HepG2 (cell line): Measurements from ENCODE around the gene SPATA32. TPM values are rescaled to one million over a fixed set of nuclear protein-coding genes. Genes with fewer than 3 reads are reported as not detected.
A peak's percentile ranks its signal among the peaks of the same experiment; 100 is the strongest.

ENCODE experiments used
- ATAC-seq: fragments of 200-7000 bp; cut with Tn5 transposase; 3 replicates; pipeline ENCODE4 v1.9.1; 2020; ENCODE audit warnings: mild to moderate bottlenecking, moderate library complexity
- BruUV-seq: library from RNA; stranded (reverse); fragments of 400-500 nt; replicated peaks from 2 replicates; lab custom pipeline; 2021; lab: Mats Ljungman, UMichigan
- CTCF ChIA-PET: fragments of 300-600 bp; formaldehyde crosslinking; extraction: SDS; loops from one replicate; lab custom pipeline; 2021; ENCODE audit warnings: low total read pairs, inconsistent platforms, low intra/inter-chr PET ratio; lab: Yijun Ruan, JAX
- POLR2A ChIA-PET: fragments of 350-600 bp; sonication (Branson Sonifier 250); formaldehyde crosslinking; loops from one replicate; lab custom pipeline; 2020; ENCODE audit warnings: antibody characterized with exemption, inconsistent platforms; lab: Yijun Ruan, JAX
- DNase-seq: peaks from one replicate; pipeline ENCODE4 v3.0.0-alpha.2; 2015; ENCODE audit warnings: low spot score
- FAIRE-seq: peaks from 3 replicates; lab custom pipeline; 2011; peaks lifted over from hg19 to GRCh38; lab: Jason Lieb, UNC
- H2AFZ ChIP-seq: one replicate; pipeline ENCODE4 v1.6.1; 2011; ENCODE audit warnings: low read length, inconsistent platforms
- H3K27ac ChIP-seq: fragments of 300-600 bp; 3 replicates; pipeline ENCODE4 v1.8.0; 2011; ENCODE audit warnings: mixed run types, mild to moderate bottlenecking, mixed read lengths, low read length, inconsistent platforms; ENCODE audit not compliant: insufficient read depth; ENCODE audit errors: extremely low read length
- H3K27me3 ChIP-seq, 2 experiments: fragments of 200-600 bp in 1 of 2; 2 replicates in 1 of 2; 3 replicates in 1 of 2; pipeline versions ENCODE4 v1.6.0 to v1.8.0; 2011; ENCODE audit warnings: low read length in 2 of 2, mild to moderate bottlenecking in 2 of 2, moderate library complexity in 2 of 2, inconsistent platforms in 1 of 2; ENCODE audit not compliant: insufficient read depth in 2 of 2, control insufficient read depth in 1 of 2
- H3K36me3 ChIP-seq, 2 experiments: fragments of 200-600 bp in 1 of 2; replicated peaks in 1 of 2; 2 replicates in 1 of 2; 3 replicates in 1 of 2; pipeline versions ENCODE4 v1.5.1 to v1.8.0; 2011; ENCODE audit warnings: low read length in 2 of 2, inconsistent platforms in 1 of 2; ENCODE audit not compliant: insufficient read depth in 2 of 2, control insufficient read depth in 1 of 2
- H3K4me1 ChIP-seq: 2 replicates; pipeline ENCODE4 v1.5.1; 2012; ENCODE audit warnings: low read length, inconsistent platforms; ENCODE audit not compliant: insufficient read depth
- H3K4me2 ChIP-seq: 2 replicates; pipeline ENCODE4 v1.6.0; 2011; ENCODE audit warnings: low read depth, low read length, inconsistent platforms
- H3K4me3 ChIP-seq, 3 experiments: fragments of 200-600 bp in 1 of 3; sonication (generic), shearing (Covaris generic) in 1 of 3; replicated peaks in 1 of 3; 2 replicates each; pipeline ENCODE4 v1.5.1; 2011 to 2016; ENCODE audit warnings: low read length in 3 of 3, inconsistent platforms in 2 of 3, low read depth in 2 of 3, mild to moderate bottlenecking in 2 of 3, control low read depth in 1 of 3, mixed read lengths in 1 of 3; ENCODE audit not compliant: insufficient read depth in 1 of 3
- H3K79me2 ChIP-seq: one replicate; pipeline ENCODE4 v1.6.1; 2011; ENCODE audit warnings: low read length, inconsistent platforms; ENCODE audit not compliant: insufficient read depth
- H3K9ac ChIP-seq: 2 replicates; pipeline ENCODE4 v1.6.0; 2011; ENCODE audit warnings: mild to moderate bottlenecking, low read depth, low read length, inconsistent platforms; ENCODE audit not compliant: insufficient read depth
- H3K9me3 ChIP-seq: 2 replicates; pipeline ENCODE4 v1.5.1; 2012; ENCODE audit warnings: mild to moderate bottlenecking, low read length
- H4K20me1 ChIP-seq: 2 replicates; pipeline ENCODE4 v1.6.0; 2011; ENCODE audit warnings: inconsistent platforms, mild to moderate bottlenecking, low read length, moderate library complexity; ENCODE audit not compliant: insufficient read depth
- ADNP ChIP-seq: sonication (generic); formaldehyde crosslinking; IDR thresholded peaks from 2 replicates; pipeline ENCODE4 v1.4.0; 2020; ENCODE audit warnings: missing genetic modification reagents
- CBFB ChIP-seq: sonication (generic); formaldehyde crosslinking; IDR thresholded peaks from 2 replicates; pipeline ENCODE4 v1.4.0; 2020; ENCODE audit warnings: missing genetic modification reagents
- CENPT ChIP-seq: sonication (generic); formaldehyde crosslinking; IDR thresholded peaks from 2 replicates; pipeline ENCODE4 v1.8.0; 2022; ENCODE audit warnings: low read depth, mild to moderate bottlenecking, moderate library complexity, missing genetic modification reagents
- GATAD1 ChIP-seq: IDR thresholded peaks from 2 replicates; pipeline ENCODE4 v1.6.1; 2016; ENCODE audit warnings: missing genetic modification reagents, missing compliant biosample characterization
- IRX3 ChIP-seq: sonication (generic); formaldehyde crosslinking; IDR thresholded peaks from 2 replicates; pipeline ENCODE4 v1.8.1; 2023; ENCODE audit warnings: mild to moderate bottlenecking, low read depth, missing genetic modification reagents, borderline replicate concordance
- KLF13 ChIP-seq: sonication (generic); formaldehyde crosslinking; IDR thresholded peaks from 2 replicates; pipeline ENCODE4 v1.4.0; 2020; ENCODE audit warnings: mild to moderate bottlenecking, missing genetic modification reagents
- MAFF ChIP-seq: IDR thresholded peaks from 2 replicates; pipeline ENCODE4 v1.6.1; 2011; ENCODE audit warnings: low read depth, low read length, improper control_type of control experiment
- NFYB ChIP-seq: sonication (generic); formaldehyde crosslinking; IDR thresholded peaks from 2 replicates; pipeline ENCODE4 v1.4.0; 2020; ENCODE audit warnings: missing genetic modification reagents
- POLR2AphosphoS5 ChIP-seq: IDR thresholded peaks from 2 replicates; pipeline ENCODE4 v1.6.1; 2012; ENCODE audit warnings: low read depth, low read length
- PTBP1 ChIP-seq: fragments of 200-400 bp; formaldehyde crosslinking; IDR thresholded peaks from 2 replicates; pipeline ENCODE4 v1.6.1; 2018; ENCODE audit warnings: low read length, low read depth; ENCODE audit not compliant: poor library complexity, severe bottlenecking
- RFXANK ChIP-seq: IDR thresholded peaks from 2 replicates; pipeline ENCODE4 v1.6.1; 2016
- TEAD3 ChIP-seq: optimal IDR thresholded peaks from 2 replicates; pipeline ENCODE3; 2016; ENCODE audit warnings: borderline replicate concordance
- THYN1 ChIP-seq: sonication (generic); formaldehyde crosslinking; IDR thresholded peaks from 2 replicates; pipeline ENCODE4 v1.8.1; 2023; ENCODE audit warnings: low read depth, mild to moderate bottlenecking, moderate library complexity, missing genetic modification reagents, borderline replicate concordance
- XBP1 ChIP-seq: sonication (generic); formaldehyde crosslinking; IDR thresholded peaks from 2 replicates; pipeline ENCODE4 v1.5.0; 2020; ENCODE audit warnings: missing genetic modification reagents
- ZNF10 ChIP-seq: sonication (generic); formaldehyde crosslinking; IDR thresholded peaks from 2 replicates; pipeline ENCODE4 v1.4.0; 2020; ENCODE audit warnings: mild to moderate bottlenecking, low read depth, missing genetic modification reagents, borderline replicate concordance
- ZNF44 ChIP-seq: sonication (generic); formaldehyde crosslinking; IDR thresholded peaks from 2 replicates; pipeline ENCODE4 v1.5.1; 2020; ENCODE audit warnings: mild to moderate bottlenecking, missing genetic modification reagents
- ZNF552 ChIP-seq: sonication (generic); formaldehyde crosslinking; IDR thresholded peaks from 2 replicates; pipeline ENCODE4 v1.9.0; 2022; ENCODE audit warnings: missing genetic modification reagents, mild to moderate bottlenecking, borderline replicate concordance
- whole genome bisulfite sequencing: methylation state at CpG from one replicate; pipeline ENCODE4 v1.1.6; 2017; ENCODE audit warnings: low lambda C conversion rate; 5-methylcytosine and 5-hydroxymethylcytosine counted together
- in situ Hi-C: cut with HindIII; loops from 2 replicates; pipeline ENCODE4 v1.10.0; 2017; ENCODE audit warnings: low pct_unique_long_range_greater_than_20kb; ENCODE audit not compliant: extremely low pct_ligation_motif_present
- intact Hi-C: fragments of 100-400 bp; cut with micrococcal nuclease; formaldehyde crosslinking; loops from one replicate; pipeline ENCODE4 v1.10.0; 2022; ENCODE audit not compliant: unreplicated experiment
- polyA plus RNA-seq, 8 experiments: library from polyadenylated mRNA; depleted of rRNA in 3 of 8; stranded (reverse) in 7 of 8; unstranded in 1 of 8; fragments of >200 nt; fragmentation: Illumina TruSeq in 4 of 8; extraction: Trizol in 4 of 8; gene quantifications; 2 replicates each; pipeline versions ENCODE4 v1.2.1 to v1.2.3, GENCODE V29; 2011 to 2016; ENCODE audit warnings: low read depth in 4 of 8, missing spikeins in 1 of 8, mixed read lengths in 1 of 8; ENCODE audit not compliant: insufficient read depth in 1 of 8
- total RNA-seq, 5 experiments: library from RNA; depleted of rRNA; stranded (reverse); fragments of >200 nt; fragmentation: Illumina TruSeq; extraction: Trizol; gene quantifications; 2 replicates each; pipeline ENCODE4 v1.2.3, GENCODE V29; 2016; ENCODE audit warnings: low read depth in 1 of 5
- TF ChIP-seq, protein P1 (sequence below): sonication (generic); formaldehyde crosslinking; conservative IDR thresholded peaks from 2 replicates; pipeline ENCODE4 v1.8.1; 2023; ENCODE audit warnings: missing genetic modification reagents
- TF ChIP-seq, protein P2 (sequence below): sonication (generic); formaldehyde crosslinking; IDR thresholded peaks from 2 replicates; pipeline ENCODE4 v1.5.0; 2020; ENCODE audit warnings: mild to moderate bottlenecking, missing genetic modification reagents

The SPATA32 gene
- total and polyA plus RNA-seq, 2 of the 13 experiments (the other 11 are each of a cell fraction or from before 2014, with no cell fraction given): not detected

DNA sequence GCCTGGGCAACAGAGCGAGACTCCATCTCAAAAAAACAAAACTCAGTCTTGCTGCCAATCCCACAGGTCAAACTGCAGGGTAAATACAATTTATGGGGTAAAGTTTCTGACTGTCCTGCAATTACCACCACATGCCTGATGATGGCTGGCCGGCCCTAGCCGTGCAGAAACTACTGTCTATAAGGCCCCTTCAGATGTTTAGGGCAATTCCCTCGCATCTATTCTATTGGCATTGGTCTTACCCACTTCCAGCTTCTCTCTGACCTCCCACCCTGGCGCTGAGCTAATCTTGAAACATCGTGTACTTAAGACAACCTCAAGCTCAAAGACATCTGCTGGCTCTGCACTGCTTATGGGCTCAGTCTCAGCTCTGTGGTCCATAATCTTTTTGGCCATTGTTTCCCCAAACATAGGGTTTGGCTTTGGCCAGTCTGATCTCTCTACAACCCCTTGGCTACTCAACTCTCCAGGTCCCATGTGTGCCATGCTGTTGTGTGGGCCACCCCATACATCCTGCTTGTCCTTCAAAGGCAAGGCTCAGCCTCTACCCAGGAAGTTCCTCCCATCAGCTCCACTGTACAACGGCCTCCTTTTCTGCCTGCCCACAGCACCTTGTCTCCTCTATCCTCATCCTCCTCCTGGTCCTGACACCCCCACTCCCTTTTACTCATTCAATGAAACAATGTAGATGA, 38.3 kb upstream of the SPATA32 start:
- no peaks in the 10 kb centered on the region for H3K27me3 ChIP-seq
- H3K9ac ChIP-seq: no peak overlapping the region
- ChIA-PET POLR2A (interaction anchor here (1.0 kb wide), 1 partner anchor 12 kb away, joined by 4 read pairs; no protein-coding TSS in a partner anchor), CTCF (no interaction called here)
- H3K79me2 ChIP-seq: peaks cover 26% of the 10 kb centered on the region
- no peak overlapping the region for H3K4me2 ChIP-seq
- no peak overlapping the region for H2AFZ ChIP-seq
- no peak for FAIRE-seq
- no peaks in the 10 kb centered on the region for H3K9me3 ChIP-seq
- H3K4me1 ChIP-seq: no peaks in the 10 kb centered on the region
- WGBS: 96% methylated on average over 7 of the region's 7 CpGs
- in situ Hi-C loops: no loop called here
- ATAC-seq: peak; percentile 44; the same call in 1 of the 3 replicates
- H4K20me1 ChIP-seq: no peaks in the 10 kb centered on the region
- BruUV-seq: no TSS peak
- no peak for DNase-seq
- TF ChIP-seq ZNF44 (CRISPR knock-in tag): no peak
- TF ChIP-seq, protein P1, sequence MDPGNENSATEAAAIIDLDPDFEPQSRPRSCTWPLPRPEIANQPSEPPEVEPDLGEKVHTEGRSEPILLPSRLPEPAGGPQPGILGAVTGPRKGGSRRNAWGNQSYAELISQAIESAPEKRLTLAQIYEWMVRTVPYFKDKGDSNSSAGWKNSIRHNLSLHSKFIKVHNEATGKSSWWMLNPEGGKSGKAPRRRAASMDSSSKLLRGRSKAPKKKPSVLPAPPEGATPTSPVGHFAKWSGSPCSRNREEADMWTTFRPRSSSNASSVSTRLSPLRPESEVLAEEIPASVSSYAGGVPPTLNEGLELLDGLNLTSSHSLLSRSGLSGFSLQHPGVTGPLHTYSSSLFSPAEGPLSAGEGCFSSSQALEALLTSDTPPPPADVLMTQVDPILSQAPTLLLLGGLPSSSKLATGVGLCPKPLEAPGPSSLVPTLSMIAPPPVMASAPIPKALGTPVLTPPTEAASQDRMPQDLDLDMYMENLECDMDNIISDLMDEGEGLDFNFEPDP (CRISPR knock-in tag): no peak
- TF ChIP-seq CBFB: no peak
- no peak for TF ChIP-seq GATAD1 (CRISPR knock-in tag)
- no peak for TF ChIP-seq XBP1 (CRISPR knock-in tag)
- no peak for TF ChIP-seq TEAD3 (CRISPR knock-in tag)
- no peak for TF ChIP-seq IRX3 (CRISPR knock-in tag)
- TF ChIP-seq NFYB (CRISPR knock-in tag): no peak
- TF ChIP-seq KLF13 (CRISPR knock-in tag): no peak
- TF ChIP-seq CENPT (CRISPR knock-in tag): no peak
- no peak for TF ChIP-seq ZNF10 (CRISPR knock-in tag)
- TF ChIP-seq MAFF: no peak
- TF ChIP-seq, protein P2, sequence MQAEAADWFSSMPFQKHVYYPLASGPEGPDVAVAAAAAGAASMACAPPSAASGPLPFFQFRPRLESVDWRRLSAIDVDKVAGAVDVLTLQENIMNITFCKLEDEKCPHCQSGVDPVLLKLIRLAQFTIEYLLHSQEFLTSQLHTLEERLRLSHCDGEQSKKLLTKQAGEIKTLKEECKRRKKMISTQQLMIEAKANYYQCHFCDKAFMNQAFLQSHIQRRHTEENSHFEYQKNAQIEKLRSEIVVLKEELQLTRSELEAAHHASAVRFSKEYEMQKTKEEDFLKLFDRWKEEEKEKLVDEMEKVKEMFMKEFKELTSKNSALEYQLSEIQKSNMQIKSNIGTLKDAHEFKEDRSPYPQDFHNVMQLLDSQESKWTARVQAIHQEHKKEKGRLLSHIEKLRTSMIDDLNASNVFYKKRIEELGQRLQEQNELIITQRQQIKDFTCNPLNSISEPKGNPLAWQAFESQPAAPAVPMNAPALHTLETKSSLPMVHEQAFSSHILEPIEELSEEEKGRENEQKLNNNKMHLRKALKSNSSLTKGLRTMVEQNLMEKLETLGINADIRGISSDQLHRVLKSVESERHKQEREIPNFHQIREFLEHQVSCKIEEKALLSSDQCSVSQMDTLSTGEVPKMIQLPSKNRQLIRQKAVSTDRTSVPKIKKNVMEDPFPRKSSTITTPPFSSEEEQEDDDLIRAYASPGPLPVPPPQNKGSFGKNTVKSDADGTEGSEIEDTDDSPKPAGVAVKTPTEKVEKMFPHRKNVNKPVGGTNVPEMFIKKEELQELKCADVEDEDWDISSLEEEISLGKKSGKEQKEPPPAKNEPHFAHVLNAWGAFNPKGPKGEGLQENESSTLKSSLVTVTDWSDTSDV (CRISPR knock-in tag): no peak
- no peak for TF ChIP-seq PTBP1
- TF ChIP-seq POLR2AphosphoS5: no peak
- TF ChIP-seq ADNP (CRISPR knock-in tag): no peak
- TF ChIP-seq THYN1 (CRISPR knock-in tag): no peak
- no peak for TF ChIP-seq ZNF552 (CRISPR knock-in tag)
- no peak for TF ChIP-seq RFXANK
- TF ChIP-seq, all 625 proteins: peak for 0
- intact Hi-C loops: no loop called here
- Histone ChIP-seq H3K36me3 (no peaks in the 10 kb centered on the region), H3K4me3 (no peak overlapping the region), H3K27ac (no peak overlapping the region)
